GM12878 (cell line): ENCODE measurements around the gene ATOH7. TPM values are rescaled to one million over a fixed set of nuclear protein-coding genes. Genes with fewer than 3 reads are reported as not detected.

Experiments used
- ATAC-seq: fragments of 200-7000 bp; cut with Tn5 transposase; 3 replicates; pipeline ENCODE4 v1.9.1; 2020; ENCODE audit warnings: mild to moderate bottlenecking, moderate library complexity
- BruUV-seq: library from RNA; stranded (reverse); fragments of 400-500 nt; replicated peaks from 2 replicates; lab custom pipeline; 2021; lab: Mats Ljungman, UMichigan
- CTCF ChIA-PET: fragments of 300-600 bp; sonication (Branson Sonifier 250); formaldehyde crosslinking; extraction: SDS; loops from one replicate; lab custom pipeline; 2021; ENCODE audit warnings: inconsistent platforms; lab: Yijun Ruan, JAX
- POLR2A ChIA-PET: fragments of 350-600 bp; formaldehyde crosslinking; extraction: SDS; loops from one replicate; lab custom pipeline; 2021; ENCODE audit warnings: inconsistent platforms; lab: Charles Lee
- RAD21 ChIA-PET: fragments of 300-600 bp; sonication (Branson Sonifier 250); formaldehyde crosslinking; loops from one replicate; lab custom pipeline; 2023; ENCODE audit warnings: antibody characterized with exemption; ENCODE audit not compliant: unreplicated experiment; lab: Charles Lee
- SMC1A ChIA-PET: fragments of 300-600 bp; sonication (Branson Sonifier 250); formaldehyde crosslinking; loops from one replicate; lab custom pipeline; 2023; ENCODE audit not compliant: unreplicated experiment, uncharacterized antibody; lab: Charles Lee
- DNase-seq: peaks from one replicate; pipeline ENCODE4 v3.0.0-alpha.2; 2011; ENCODE audit warnings: low read depth, low spot score
- FAIRE-seq: peaks from 3 replicates; lab custom pipeline; 2011; peaks lifted over from hg19 to GRCh38; lab: Jason Lieb, UNC
- H2AFZ ChIP-seq: 2 replicates; pipeline ENCODE4 v1.6.0; 2011; ENCODE audit warnings: low read depth, low read length, control low read depth; ENCODE audit not compliant: control insufficient read depth
- H3K27ac ChIP-seq: 2 replicates; pipeline ENCODE4 v1.5.1; 2011; ENCODE audit warnings: control low read depth; ENCODE audit not compliant: control insufficient read depth, insufficient read depth
- H3K27me3 ChIP-seq, 2 experiments: replicated peaks in 1 of 2; 2 replicates each; pipeline versions ENCODE4 v1.6.0 to v1.6.1; 2011; ENCODE audit warnings: low read length in 1 of 2; ENCODE audit not compliant: control insufficient read depth in 2 of 2, insufficient read depth in 2 of 2
- H3K36me3 ChIP-seq, 2 experiments: 2 replicates each; pipeline ENCODE4 v1.5.1; 2011; ENCODE audit warnings: low read length in 1 of 2; ENCODE audit not compliant: control insufficient read depth in 2 of 2, insufficient read depth in 2 of 2
- H3K4me1 ChIP-seq: 2 replicates; pipeline ENCODE4 v1.6.1; 2011; ENCODE audit warnings: mild to moderate bottlenecking, low read length, moderate library complexity, mixed read lengths; ENCODE audit not compliant: control insufficient read depth, insufficient read depth
- H3K4me2 ChIP-seq: 2 replicates; pipeline ENCODE4 v1.6.0; 2011; ENCODE audit warnings: control low read depth; ENCODE audit not compliant: control insufficient read depth, insufficient read depth
- H3K4me3 ChIP-seq: fragments of 200-600 bp; sonication (generic); 2 replicates; pipeline ENCODE4 v1.5.1; 2016
- H3K79me2 ChIP-seq: 2 replicates; pipeline ENCODE4 v1.6.0; 2011; ENCODE audit warnings: low read length; ENCODE audit not compliant: control insufficient read depth, insufficient read depth
- H3K9ac ChIP-seq: 2 replicates; pipeline ENCODE4 v1.8.0; 2011; ENCODE audit warnings: low read length, control low read depth, mixed read lengths; ENCODE audit not compliant: control insufficient read depth, insufficient read depth
- H3K9me3 ChIP-seq: replicated peaks from 3 replicates; pipeline ENCODE4 v1.5.1; 2011; ENCODE audit warnings: mild to moderate bottlenecking, low read length; ENCODE audit not compliant: control insufficient read depth, insufficient read depth
- H4K20me1 ChIP-seq: 2 replicates; pipeline ENCODE4 v1.6.0; 2011; ENCODE audit not compliant: control insufficient read depth, insufficient read depth
- CBX3 ChIP-seq: fragments of 200-600 bp; sonication (generic); IDR thresholded peaks from 2 replicates; pipeline ENCODE4 v1.6.1; 2016; ENCODE audit warnings: low read depth, borderline replicate concordance
- CREB1 ChIP-seq: IDR thresholded peaks from 2 replicates; pipeline ENCODE4 v1.6.1; 2012; ENCODE audit warnings: low read depth, mild to moderate bottlenecking, inconsistent platforms
- IRF5 ChIP-seq: fragments of 450-650 bp; IDR thresholded peaks from 2 replicates; pipeline ENCODE4 v1.6.1; 2017; ENCODE audit warnings: borderline replicate concordance
- MEF2B ChIP-seq: fragments of 450-650 bp; IDR thresholded peaks from 2 replicates; pipeline ENCODE4 v1.6.1; 2018; ENCODE audit warnings: mild to moderate bottlenecking, moderate library complexity; ENCODE audit not compliant: partially characterized antibody, poor library complexity, severe bottlenecking
- MXI1 ChIP-seq: fragments of 150-350 bp; IDR thresholded peaks from 2 replicates; pipeline ENCODE4 v1.6.1; 2011; ENCODE audit warnings: low read depth, mild to moderate bottlenecking, inconsistent platforms, low read length, improper control_type of control experiment
- MYB ChIP-seq: fragments of 150-350 bp; IDR thresholded peaks from 2 replicates; pipeline ENCODE4 v1.6.1; 2014; ENCODE audit warnings: mild to moderate bottlenecking, low read depth, low read length, borderline replicate concordance
- POU2F2 ChIP-seq: IDR thresholded peaks from 3 replicates; pipeline ENCODE4 v1.6.1; 2011; ENCODE audit warnings: low read depth, mild to moderate bottlenecking, low read length, borderline replicate concordance
- SP1 ChIP-seq: IDR thresholded peaks from one replicate; pipeline ENCODE4 v1.6.1; 2011; ENCODE audit warnings: low read depth, low read length
- TAF1 ChIP-seq: IDR thresholded peaks from 2 replicates; pipeline ENCODE4 v1.6.1; 2011; ENCODE audit warnings: mild to moderate bottlenecking, low read depth, low read length, borderline replicate concordance
- TCF7 ChIP-seq: IDR thresholded peaks from 2 replicates; pipeline ENCODE4 v1.6.1; 2014; ENCODE audit warnings: antibody characterized with exemption, borderline replicate concordance
- YBX1 ChIP-seq: fragments of 450-650 bp; IDR thresholded peaks from 2 replicates; pipeline ENCODE4 v1.6.1; 2016; ENCODE audit warnings: antibody characterized with exemption
- ZBED1 ChIP-seq: IDR thresholded peaks from 2 replicates; pipeline ENCODE4 v1.6.1; 2016; ENCODE audit warnings: borderline replicate concordance
- ZNF207 ChIP-seq: fragments of 450-650 bp; IDR thresholded peaks from 2 replicates; pipeline ENCODE4 v1.6.1; 2014; ENCODE audit warnings: antibody characterized with exemption, mild to moderate bottlenecking, borderline replicate concordance
- WGBS: methylation state at CpG from one replicate; pipeline ENCODE4 v1.1.6; 2016; ENCODE audit warnings: low lambda C conversion rate; ENCODE audit not compliant: insufficient replicate concordance, insufficient coverage; ENCODE audit errors: missing lambda C conversion rate; 5-methylcytosine and 5-hydroxymethylcytosine counted together
- in situ Hi-C: fragments of 300-500 bp; cut with MboI; formaldehyde crosslinking; loops from 9 replicates; pipeline ENCODE4 v1.14.3; 2018; ENCODE audit warnings: mixed read lengths
- intact Hi-C: fragments of 100-400 bp; cut with micrococcal nuclease; formaldehyde crosslinking; loops from one replicate; pipeline ENCODE4 v1.14.2; 2022; ENCODE audit not compliant: unreplicated experiment
- polyA plus RNA-seq, 11 experiments: library from polyadenylated mRNA; depleted of rRNA in 4 of 11; unstranded in 6 of 11; stranded (reverse) in 5 of 11; fragments of >200 nt; fragmentation: Nextera tagmentation in 4 of 11; fragmentation: Illumina TruSeq in 1 of 11; extraction: Ambion mirVana in 4 of 11; extraction: Trizol in 1 of 11; gene quantifications; 1 replicate in 1 of 11; 2 replicates in 10 of 11; pipeline versions ENCODE4 v1.2.1 to v1.2.3, GENCODE V29; 2011 to 2016; ENCODE audit warnings: inconsistent platforms in 2 of 11, missing spikeins in 2 of 11, low read depth in 1 of 11
- total RNA-seq, 4 experiments: library from RNA; depleted of rRNA in 3 of 4; stranded (reverse); fragments of >200 nt in 3 of 4; fragmentation: Illumina TruSeq in 1 of 4; extraction: Trizol in 1 of 4; gene quantifications; 2 replicates each; pipeline versions ENCODE4 v1.2.1 to v1.2.3, GENCODE V29; 2013 to 2021
- TF ChIP-seq, protein P1 (sequence below): fragments of 450-650 bp; formaldehyde crosslinking; IDR thresholded peaks from 2 replicates; pipeline ENCODE4 v1.5.0; 2022; ENCODE audit warnings: mild to moderate bottlenecking, missing genetic modification characterization
- TF ChIP-seq, protein P2 (sequence below): IDR thresholded peaks from 2 replicates; pipeline ENCODE4 v1.6.1; 2011; ENCODE audit warnings: borderline replicate concordance, low read depth, mild to moderate bottlenecking, moderate library complexity, low read length; ENCODE audit not compliant: insufficient read depth, poor library complexity, severe bottlenecking

The ATOH7 gene
- total and polyA plus RNA-seq, 10 of the 15 experiments (the other 5 are each of a cell fraction or from before 2014, with no cell fraction given), result not detected

GRCh38 chr10:68271196-68271882 is 39.4 kb upstream of the ATOH7 start:
- Histone ChIP-seq H3K27me3 (no peaks in the 10 kb centered on the region), H3K9ac (no peak overlapping the region), H3K36me3 (no peaks in the 10 kb centered on the region), H3K27ac (no peak overlapping the region), H3K4me3 (no peak overlapping the region), H3K9me3 (no peaks in the 10 kb centered on the region), H4K20me1 (no peaks in the 10 kb centered on the region), H3K79me2 (no peaks in the 10 kb centered on the region), H3K4me1 (no peaks in the 10 kb centered on the region), H2AFZ (no peak overlapping the region), H3K4me2 (no peak overlapping the region)
- TF ChIP-seq ZBED1 (no peak), ZNF207 (no peak), YBX1 (no peak), TCF7 (no peak), CBX3 (no peak), MYB (no peak), CREB1 (no peak), MEF2B (no peak), IRF5 (no peak), SP1 (no peak), POU2F2 (no peak), TAF1 (no peak), MXI1 (no peak)
- TF ChIP-seq, protein P1, sequence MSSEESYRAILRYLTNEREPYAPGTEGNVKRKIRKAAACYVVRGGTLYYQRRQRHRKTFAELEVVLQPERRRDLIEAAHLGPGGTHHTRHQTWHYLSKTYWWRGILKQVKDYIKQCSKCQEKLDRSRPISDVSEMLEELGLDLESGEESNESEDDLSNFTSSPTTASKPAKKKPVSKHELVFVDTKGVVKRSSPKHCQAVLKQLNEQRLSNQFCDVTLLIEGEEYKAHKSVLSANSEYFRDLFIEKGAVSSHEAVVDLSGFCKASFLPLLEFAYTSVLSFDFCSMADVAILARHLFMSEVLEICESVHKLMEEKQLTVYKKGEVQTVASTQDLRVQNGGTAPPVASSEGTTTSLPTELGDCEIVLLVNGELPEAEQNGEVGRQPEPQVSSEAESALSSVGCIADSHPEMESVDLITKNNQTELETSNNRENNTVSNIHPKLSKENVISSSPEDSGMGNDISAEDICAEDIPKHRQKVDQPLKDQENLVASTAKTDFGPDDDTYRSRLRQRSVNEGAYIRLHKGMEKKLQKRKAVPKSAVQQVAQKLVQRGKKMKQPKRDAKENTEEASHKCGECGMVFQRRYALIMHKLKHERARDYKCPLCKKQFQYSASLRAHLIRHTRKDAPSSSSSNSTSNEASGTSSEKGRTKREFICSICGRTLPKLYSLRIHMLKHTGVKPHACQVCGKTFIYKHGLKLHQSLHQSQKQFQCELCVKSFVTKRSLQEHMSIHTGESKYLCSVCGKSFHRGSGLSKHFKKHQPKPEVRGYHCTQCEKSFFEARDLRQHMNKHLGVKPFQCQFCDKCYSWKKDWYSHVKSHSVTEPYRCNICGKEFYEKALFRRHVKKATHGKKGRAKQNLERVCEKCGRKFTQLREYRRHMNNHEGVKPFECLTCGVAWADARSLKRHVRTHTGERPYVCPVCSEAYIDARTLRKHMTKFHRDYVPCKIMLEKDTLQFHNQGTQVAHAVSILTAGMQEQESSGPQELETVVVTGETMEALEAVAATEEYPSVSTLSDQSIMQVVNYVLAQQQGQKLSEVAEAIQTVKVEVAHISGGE (CRISPR knock-in tag), result no peak
- TF ChIP-seq, protein P2, sequence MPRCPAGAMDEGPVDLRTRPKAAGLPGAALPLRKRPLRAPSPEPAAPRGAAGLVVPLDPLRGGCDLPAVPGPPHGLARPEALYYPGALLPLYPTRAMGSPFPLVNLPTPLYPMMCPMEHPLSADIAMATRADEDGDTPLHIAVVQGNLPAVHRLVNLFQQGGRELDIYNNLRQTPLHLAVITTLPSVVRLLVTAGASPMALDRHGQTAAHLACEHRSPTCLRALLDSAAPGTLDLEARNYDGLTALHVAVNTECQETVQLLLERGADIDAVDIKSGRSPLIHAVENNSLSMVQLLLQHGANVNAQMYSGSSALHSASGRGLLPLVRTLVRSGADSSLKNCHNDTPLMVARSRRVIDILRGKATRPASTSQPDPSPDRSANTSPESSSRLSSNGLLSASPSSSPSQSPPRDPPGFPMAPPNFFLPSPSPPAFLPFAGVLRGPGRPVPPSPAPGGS, result no peak
- ChIA-PET RAD21 (no interaction called here), CTCF (interaction anchor here (0.7 to 2.3 kb wide), 3 partner anchors 30 to 283 kb away, joined by 3 to 5 read pairs (median 5); no protein-coding TSS in a partner anchor), POLR2A (no interaction called here), SMC1A (interaction anchor here (0.7 kb wide), 1 partner anchor 73 kb away, joined by 3 read pairs; no protein-coding TSS in a partner anchor)
- no peak for DNase-seq
- 64% methylated on average over 7 of the region's 7 CpGs for whole genome bisulfite sequencing
- no peak for FAIRE-seq
- no TSS peak for BruUV-seq
- no peak for ATAC-seq
- in situ Hi-C loops, result no loop called here
- intact Hi-C loops, result no loop called here
